Spinal cord (tissue), 10 donors: ENCODE results near the gene NAALADL1. TPM values are rescaled to one million over a fixed set of nuclear protein-coding genes. Genes with fewer than 3 reads are reported as not detected.

Experiments
- DNase-seq, 6 donors: peaks; one replicate each; pipeline versions ENCODE4 v3.0.0 to v3.0.0-alpha.2; 2013 to 2015; ENCODE audit warnings: low spot score in 6 of 6, low read depth in 4 of 6
- H3K27ac ChIP-seq: one replicate; pipeline ENCODE4 v1.5.1; 2013; ENCODE audit warnings: low read depth, low read length, control low read depth
- H3K27me3 ChIP-seq: one replicate; pipeline ENCODE4 v1.6.1; 2013; ENCODE audit warnings: low read length; ENCODE audit not compliant: control insufficient read depth, insufficient read depth
- H3K36me3 ChIP-seq: one replicate; pipeline ENCODE4 v1.6.1; 2013; ENCODE audit warnings: low read length; ENCODE audit not compliant: control insufficient read depth, insufficient read depth
- H3K4me1 ChIP-seq: one replicate; pipeline ENCODE4 v1.6.1; 2013; ENCODE audit warnings: low read length; ENCODE audit not compliant: control insufficient read depth, insufficient read depth
- H3K4me3 ChIP-seq: one replicate; pipeline ENCODE4 v1.5.1; 2013; ENCODE audit warnings: low read depth, low read length, control low read depth
- H3K9me3 ChIP-seq: one replicate; pipeline ENCODE4 v1.6.1; 2013; ENCODE audit warnings: low read length; ENCODE audit not compliant: control insufficient read depth, insufficient read depth
- WGBS: methylation state at CpG from one replicate; pipeline ENCODE4 v1.1.5; 2013; ENCODE audit warnings: missing lambda C conversion rate; ENCODE audit not compliant: insufficient coverage; 5-methylcytosine and 5-hydroxymethylcytosine counted together
- polyA plus RNA-seq, 2 donors: library from polyadenylated mRNA; unstranded; fragments of 120-200 nt; gene quantifications; one replicate each; pipeline ENCODE4 v1.2.1, GENCODE V29; 2013; ENCODE audit not compliant: insufficient read length in 2 of 2
- total RNA-seq, 2 donors: library from RNA; depleted of rRNA in 1 of 2; stranded (reverse); fragments of 120-200 nt in 1 of 2; fragments of >200 nt in 1 of 2; gene quantifications; one replicate each; pipeline versions ENCODE4 v1.2.3 to v1.2.4, GENCODE V29; 2013 to 2014
- donor health status: healthy.

Gene NAALADL1
- total and polyA plus RNA-seq, 4 donors, result 5.5 to 25.2 (median 7.9) TPM

DNA sequence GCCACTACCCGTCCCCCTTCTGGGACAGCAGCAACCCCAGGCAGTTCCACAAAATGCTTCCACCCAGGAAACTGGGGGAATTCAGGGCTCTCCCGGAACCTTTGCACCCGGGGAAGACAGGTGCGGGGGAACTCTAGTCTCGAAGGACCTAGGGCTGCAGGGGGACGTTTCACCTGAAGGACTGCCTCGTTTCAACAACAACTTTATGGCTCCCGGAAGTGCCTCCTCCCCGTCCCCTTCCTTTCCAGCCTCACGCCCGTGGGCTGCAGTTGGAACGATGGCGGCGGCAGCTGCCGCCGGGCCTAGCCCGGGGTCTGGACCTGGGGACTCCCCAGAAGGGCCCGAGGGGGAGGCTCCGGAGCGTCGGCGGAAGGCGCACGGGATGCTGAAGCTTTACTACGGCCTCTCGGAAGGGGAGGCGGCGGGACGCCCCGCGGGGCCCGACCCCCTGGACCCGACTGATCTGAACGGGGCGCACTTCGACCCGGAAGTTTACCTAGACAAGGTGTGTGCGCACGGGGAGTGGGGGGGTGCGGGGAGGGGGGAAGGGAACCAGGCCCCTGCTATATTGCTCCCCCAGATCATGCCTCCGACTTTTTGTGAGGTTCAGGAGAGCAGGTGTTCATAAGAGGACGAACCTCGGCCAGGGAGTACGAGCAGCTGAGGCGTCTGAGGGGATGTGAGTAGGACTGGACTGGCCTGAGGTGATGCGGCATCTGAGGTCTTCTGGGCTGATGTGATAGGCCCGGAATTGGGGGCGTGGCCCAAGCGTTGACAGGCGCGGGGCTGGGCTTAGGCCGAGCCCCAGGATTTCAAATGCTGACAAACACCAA, 37.8 kb upstream of the NAALADL1 start, which contains the start of gene VPS51:
VPS51 (plus strand) TSS at position 241 of the 833 bp plus-strand sequence; CDS start at position 278, 37 bp downstream.
- Histone ChIP-seq H3K27me3 (no peaks in the 10 kb centered on the region), H3K27ac (peak within 1 kb of the TSS; percentile 87), H3K4me1 (peaks cover 19% of the 10 kb centered on the region), H3K36me3 (peaks cover 10% of the 10 kb centered on the region), H3K4me3 (peak within 1 kb of the TSS; percentile 86), H3K9me3 (no peaks in the 10 kb centered on the region)
- WGBS, result under 1% methylated on average over 45 of the region's 52 CpGs
- DNase-seq, result peak; percentile 78 to 98 (median 88)

DNA sequence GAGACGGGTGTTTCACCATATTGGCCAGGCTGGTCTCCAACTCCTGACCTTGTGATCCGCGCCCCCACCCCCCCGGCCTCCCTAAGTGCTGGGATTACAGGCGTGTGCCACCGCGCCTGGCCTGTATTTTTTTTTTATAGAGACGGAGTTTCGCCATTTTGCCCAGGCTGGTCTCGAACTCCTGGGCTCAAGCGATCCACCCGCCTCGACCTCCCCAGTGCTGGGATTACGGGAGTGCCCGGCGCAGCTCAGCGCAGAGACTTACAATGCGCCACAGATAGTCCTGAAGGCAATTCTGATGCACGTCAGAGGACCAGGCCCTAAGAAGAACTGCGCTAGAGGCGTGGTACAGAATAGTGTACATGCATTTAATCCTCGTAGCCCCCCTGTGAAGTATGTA, 37.1 kb upstream of the NAALADL1 start:
- peak overlapping the region; percentile 87 for H3K27ac ChIP-seq
- no peak for DNase-seq
- H3K9me3 ChIP-seq, result no peaks in the 10 kb centered on the region
- WGBS, result 70% methylated on average over 22 of the region's 22 CpGs
- no peaks in the 10 kb centered on the region for H3K27me3 ChIP-seq
- peaks cover 19% of the 10 kb centered on the region for H3K4me1 ChIP-seq
- H3K36me3 ChIP-seq, result peaks cover 13% of the 10 kb centered on the region
- H3K4me3 ChIP-seq, result peak overlapping the region; percentile 86

DNA sequence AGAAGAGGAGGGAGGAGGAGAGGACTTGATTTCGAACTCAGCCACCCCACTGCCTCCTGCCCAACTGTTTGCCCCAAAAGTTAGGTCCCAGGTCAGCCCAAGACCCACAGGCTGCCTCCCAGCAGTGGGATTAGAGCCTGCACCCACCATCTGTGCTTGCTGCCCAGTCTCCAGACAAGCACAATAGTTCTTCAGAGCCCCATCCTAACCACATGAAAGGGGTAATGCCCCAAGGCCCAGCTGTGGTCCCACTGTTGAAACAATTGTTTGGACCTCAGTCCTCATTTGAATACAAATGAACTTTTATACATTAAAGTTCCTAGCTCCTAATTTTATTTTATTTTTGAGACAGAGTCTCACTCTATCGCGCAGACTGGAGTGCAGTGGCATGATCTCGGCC, 32.3 kb upstream of the NAALADL1 start:
- DNase-seq, result no peak
- H3K4me3 ChIP-seq, result no peak overlapping the region
- no peaks in the 10 kb centered on the region for H3K9me3 ChIP-seq
- WGBS, result 100% methylated on average over 3 of the region's 4 CpGs
- no peak overlapping the region for H3K27ac ChIP-seq
- no peaks in the 10 kb centered on the region for H3K27me3 ChIP-seq
- peaks cover 4% of the 10 kb centered on the region for H3K4me1 ChIP-seq
- peaks cover 43% of the 10 kb centered on the region for H3K36me3 ChIP-seq

DNA sequence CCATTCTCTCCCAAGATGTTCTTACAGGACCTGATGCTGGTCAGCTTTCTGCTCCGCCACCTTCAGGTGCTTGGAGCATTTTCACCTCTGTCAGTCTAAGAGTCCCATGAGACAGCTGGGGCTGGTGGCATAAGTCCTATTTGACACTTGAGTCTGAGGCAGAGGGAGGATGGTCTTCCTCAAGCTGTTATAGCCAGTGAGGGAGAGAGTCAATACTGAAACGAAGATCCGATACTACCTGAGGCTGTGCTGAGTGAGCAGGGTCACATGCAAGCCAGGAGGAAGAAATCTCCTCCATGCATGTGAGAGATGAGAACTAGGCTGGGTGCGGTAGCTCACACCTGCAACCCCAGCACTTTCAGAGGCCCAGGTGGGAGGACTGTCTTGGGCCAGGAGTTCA, 31.3 kb upstream of the NAALADL1 start:
- Histone ChIP-seq H3K27ac (no peak overlapping the region), H3K27me3 (no peaks in the 10 kb centered on the region), H3K4me1 (peaks cover 8% of the 10 kb centered on the region), H3K9me3 (no peaks in the 10 kb centered on the region), H3K4me3 (no peak overlapping the region), H3K36me3 (peaks cover 47% of the 10 kb centered on the region)
- no peak for DNase-seq
- 86% methylated on average over 4 of the region's 4 CpGs for WGBS

DNA sequence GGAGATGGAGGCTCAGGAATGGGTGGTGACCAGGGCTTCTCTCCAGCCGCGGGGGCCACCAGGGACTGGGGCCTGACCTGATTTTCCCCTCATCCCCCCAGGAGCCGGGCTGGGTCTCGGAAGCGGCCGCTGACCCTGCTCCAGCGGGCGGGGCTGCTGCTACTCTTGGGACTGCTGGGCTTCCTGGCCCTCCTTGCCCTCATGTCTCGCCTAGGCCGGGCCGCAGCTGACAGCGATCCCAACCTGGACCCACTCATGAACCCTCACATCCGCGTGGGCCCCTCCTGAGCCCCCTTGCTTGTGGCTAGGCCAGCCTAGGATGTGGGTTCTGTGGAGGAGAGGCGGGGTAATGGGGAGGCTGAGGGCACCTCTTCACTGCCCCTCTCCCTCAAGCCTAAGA, 29.5 kb upstream of the NAALADL1 start:
- peaks cover 47% of the 10 kb centered on the region for H3K36me3 ChIP-seq
- no peak for DNase-seq
- peaks cover 20% of the 10 kb centered on the region for H3K4me1 ChIP-seq
- H3K4me3 ChIP-seq, result no peak overlapping the region
- H3K9me3 ChIP-seq, result no peaks in the 10 kb centered on the region
- 96% methylated on average over 8 of the region's 15 CpGs for WGBS
- H3K27me3 ChIP-seq, result no peaks in the 10 kb centered on the region
- H3K27ac ChIP-seq, result no peak overlapping the region

DNA sequence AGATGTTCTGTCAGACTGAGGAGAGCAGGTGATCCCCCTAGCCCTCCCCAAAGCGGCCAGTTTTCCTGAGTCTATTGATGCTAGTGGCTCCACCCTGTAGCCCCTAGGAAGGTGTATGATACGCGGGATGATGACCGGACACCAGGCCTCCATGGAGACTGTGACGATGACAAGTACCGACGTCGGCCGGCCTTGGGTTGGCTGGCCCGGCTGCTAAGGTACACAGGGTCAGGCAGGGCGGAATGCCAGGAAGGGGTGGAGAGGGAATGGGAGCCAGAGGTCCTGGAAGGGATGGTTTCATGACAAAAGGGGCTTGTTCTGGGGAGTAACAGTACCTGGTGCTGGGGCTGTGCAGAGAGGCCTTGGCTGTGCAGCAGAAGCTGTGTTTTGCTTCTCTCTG, 28.9 kb upstream of the NAALADL1 start:
- 95% methylated on average over 11 of the region's 11 CpGs for WGBS
- no peaks in the 10 kb centered on the region for H3K27me3 ChIP-seq
- no peaks in the 10 kb centered on the region for H3K9me3 ChIP-seq
- no peak for DNase-seq
- peaks cover 47% of the 10 kb centered on the region for H3K36me3 ChIP-seq
- H3K4me3 ChIP-seq, result no peak overlapping the region
- H3K4me1 ChIP-seq, result peaks cover 24% of the 10 kb centered on the region
- H3K27ac ChIP-seq, result no peak overlapping the region

DNA sequence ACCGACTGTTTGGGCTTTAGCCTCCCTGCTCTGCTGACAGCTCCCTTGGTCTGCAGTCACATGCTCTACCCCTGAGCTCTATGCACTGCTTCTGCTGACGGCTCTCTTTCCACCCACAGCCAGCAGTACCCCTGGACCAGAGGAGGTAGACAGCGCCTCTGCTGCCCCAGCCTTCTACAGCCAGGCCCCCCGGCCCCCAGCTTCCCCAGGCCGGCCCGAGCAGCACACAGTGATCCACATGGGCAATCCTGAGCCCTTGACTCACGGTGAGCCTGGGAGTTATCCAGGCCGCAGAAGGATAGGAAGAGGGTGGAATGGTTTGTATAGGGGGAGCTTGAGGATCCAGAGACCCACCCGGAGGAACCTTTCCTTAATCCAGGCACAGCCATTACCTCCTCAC, 28.5 kb upstream of the NAALADL1 start:
- Histone ChIP-seq H3K27ac (no peak overlapping the region), H3K4me3 (no peak overlapping the region), H3K36me3 (peaks cover 47% of the 10 kb centered on the region), H3K9me3 (no peaks in the 10 kb centered on the region), H3K4me1 (peaks cover 24% of the 10 kb centered on the region), H3K27me3 (no peaks in the 10 kb centered on the region)
- DNase-seq, result no peak
- 100% methylated on average over 4 of the region's 9 CpGs for WGBS

DNA sequence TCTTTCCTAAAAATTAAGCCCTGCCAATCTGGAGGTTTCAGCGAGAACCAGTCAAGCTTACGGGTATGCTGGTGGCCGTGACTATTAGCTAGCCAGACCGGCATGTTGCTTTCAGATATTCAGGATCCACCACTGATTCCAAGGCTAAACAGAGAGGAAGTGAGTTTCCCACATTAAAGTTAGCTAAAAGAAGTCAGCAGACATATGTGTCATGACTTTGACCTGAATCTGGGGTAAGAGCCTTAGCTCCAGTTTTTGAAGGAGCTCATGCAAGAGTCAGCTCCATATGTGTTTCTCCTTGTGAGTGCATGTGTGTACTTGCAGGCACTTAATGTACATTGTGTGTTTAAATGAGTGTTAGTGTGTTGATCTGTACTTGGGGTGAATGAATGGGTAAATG, 27.1 kb upstream of the NAALADL1 start:
- no peak overlapping the region for H3K4me3 ChIP-seq
- H3K27me3 ChIP-seq, result no peaks in the 10 kb centered on the region
- H3K9me3 ChIP-seq, result no peaks in the 10 kb centered on the region
- peaks cover 45% of the 10 kb centered on the region for H3K36me3 ChIP-seq
- WGBS, result 96% methylated on average over 4 of the region's 4 CpGs
- peaks cover 24% of the 10 kb centered on the region for H3K4me1 ChIP-seq
- DNase-seq, result no peak
- no peak overlapping the region for H3K27ac ChIP-seq

DNA sequence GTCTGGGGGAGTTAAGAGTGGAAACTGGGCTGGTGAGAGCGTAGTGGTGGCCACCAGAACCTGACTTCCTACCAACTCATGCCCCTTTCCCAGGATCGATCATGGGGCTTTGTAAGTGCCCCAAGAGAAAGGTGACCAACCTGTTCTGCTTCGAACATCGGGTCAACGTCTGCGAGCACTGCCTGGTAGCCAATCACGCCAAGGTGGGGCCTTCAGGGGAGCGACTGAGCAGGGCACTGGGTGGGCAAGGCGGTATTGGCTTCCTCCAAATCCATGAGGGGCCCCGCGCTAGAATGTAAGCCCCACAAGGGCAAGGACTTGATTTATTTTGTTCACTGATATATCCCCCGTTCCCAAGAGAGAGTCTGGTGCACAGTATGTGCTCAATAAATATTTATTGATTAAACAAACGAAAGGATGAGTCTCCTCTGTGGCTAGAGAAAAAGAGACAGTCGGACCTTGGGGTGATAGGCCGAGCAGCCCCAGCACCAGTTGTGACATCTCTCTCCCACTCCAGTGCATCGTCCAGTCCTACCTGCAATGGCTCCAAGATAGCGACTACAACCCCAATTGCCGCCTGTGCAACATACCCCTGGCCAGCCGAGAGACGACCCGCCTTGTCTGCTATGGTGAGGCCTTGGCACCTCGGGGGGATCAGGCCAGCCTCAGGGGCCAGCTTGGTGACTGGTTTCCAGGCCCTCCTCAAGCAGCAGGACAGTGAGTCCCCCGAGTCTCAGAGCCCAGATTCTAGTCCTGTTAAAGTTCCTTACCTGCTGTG, 26.4 kb upstream of the NAALADL1 start:
- Histone ChIP-seq H3K4me3 (peak overlapping the region; percentile 85), H3K4me1 (peaks cover 24% of the 10 kb centered on the region), H3K27me3 (no peaks in the 10 kb centered on the region), H3K9me3 (no peaks in the 10 kb centered on the region), H3K36me3 (peaks cover 41% of the 10 kb centered on the region), H3K27ac (peak overlapping the region; percentile 98)
- WGBS, result 46% methylated on average over 18 of the region's 23 CpGs
- no peak for DNase-seq
